Subcutaneous abdominal adipose tissue (tissue), 5 donors: ENCODE results near the gene KIAA0753.

Source experiments
- H3K27ac ChIP-seq: one replicate; pipeline ENCODE4 v1.7.0; 2013; ENCODE audit warnings: low read depth, mild to moderate bottlenecking, inconsistent platforms, low read length, moderate library complexity
- H3K27me3 ChIP-seq, 5 donors: one replicate each; pipeline ENCODE4 v1.7.0; 2013; ENCODE audit warnings: low read length in 5 of 5, inconsistent platforms in 1 of 5; ENCODE audit not compliant: control insufficient read depth in 5 of 5, insufficient read depth in 4 of 5
- H3K36me3 ChIP-seq, 5 donors: one replicate each; pipeline ENCODE4 v1.7.0; 2013; ENCODE audit warnings: low read length in 5 of 5; ENCODE audit not compliant: control insufficient read depth in 5 of 5, insufficient read depth in 5 of 5
- H3K4me1 ChIP-seq, 5 donors: one replicate each; pipeline ENCODE4 v1.7.0; 2013; ENCODE audit warnings: low read length in 5 of 5, mild to moderate bottlenecking in 3 of 5, moderate library complexity in 1 of 5; ENCODE audit not compliant: control insufficient read depth in 5 of 5, insufficient read depth in 5 of 5
- H3K4me3 ChIP-seq, 5 donors: one replicate each; pipeline ENCODE4 v1.7.0; 2013; ENCODE audit warnings: low read length in 5 of 5, low read depth in 1 of 5
- H3K9ac ChIP-seq, 5 donors: one replicate each; pipeline ENCODE4 v1.7.0; 2013; ENCODE audit warnings: low read length in 5 of 5, mild to moderate bottlenecking in 4 of 5, moderate library complexity in 3 of 5
- H3K9me3 ChIP-seq, 5 donors: one replicate each; pipeline ENCODE4 v1.7.0; 2013; ENCODE audit warnings: low read length in 5 of 5; ENCODE audit not compliant: control insufficient read depth in 5 of 5
- donor health status: healthy.
- donor health status: healthy.
- donor health status: healthy.
- donor health status: healthy.
- donor health status: healthy.

Gene KIAA0753

GRCh38 chr17:6592173-6592572, 48.3 kb downstream of the KIAA0753 start:
- Histone ChIP-seq H3K9ac (no peak overlapping the region), H3K4me1 (no peaks in the 10 kb centered on the region), H3K9me3 (no peaks in the 10 kb centered on the region), H3K27me3 (no peaks in the 10 kb centered on the region), H3K27ac (no peak overlapping the region), H3K36me3 (peaks cover 56 to 80% (median 69%) of the 10 kb centered on the region in 5 donors), H3K4me3 (no peak overlapping the region)

- Histone ChIP-seq H3K4me1 (no peaks in the 10 kb centered on the region), H3K36me3 (peaks cover 53 to 82% (median 69%) of the 10 kb centered on the region in 5 donors), H3K9me3 (no peaks in the 10 kb centered on the region), H3K27me3 (no peaks in the 10 kb centered on the region), H3K27ac (no peak overlapping the region), H3K4me3 (no peak overlapping the region), H3K9ac (no peak overlapping the region)
Observed at GRCh38 chr17:6591599-6592158, 48.8 kb downstream of the KIAA0753 start.

GRCh38 chr17:6589266-6589946, 51.1 kb downstream of the KIAA0753 start:
- Histone ChIP-seq H3K4me1 (no peaks in the 10 kb centered on the region), H3K4me3 (no peak overlapping the region), H3K27ac (no peak overlapping the region), H3K36me3 (peaks cover 53 to 85% (median 67%) of the 10 kb centered on the region in 5 donors), H3K9me3 (peaks cover 0 to 3% (median 0%) of the 10 kb centered on the region in 5 donors), H3K27me3 (no peaks in the 10 kb centered on the region), H3K9ac (no peak overlapping the region)

GRCh38 chr17:6588165-6588564, 52.3 kb downstream of the KIAA0753 start:
- no peak overlapping the region for H3K27ac ChIP-seq
- peaks cover 0 to 3% (median 0%) of the 10 kb centered on the region in 5 donors for H3K9me3 ChIP-seq
- H3K27me3 ChIP-seq, result no peaks in the 10 kb centered on the region
- no peak overlapping the region for H3K9ac ChIP-seq
- H3K36me3 ChIP-seq, result peaks cover 50 to 81% (median 67%) of the 10 kb centered on the region in 5 donors
- H3K4me1 ChIP-seq, result no peaks in the 10 kb centered on the region
- no peak overlapping the region for H3K4me3 ChIP-seq

- Histone ChIP-seq H3K36me3 (peaks cover 50 to 77% (median 66%) of the 10 kb centered on the region in 5 donors), H3K27ac (no peak overlapping the region), H3K9ac (no peak overlapping the region), H3K4me3 (no peak overlapping the region), H3K27me3 (no peaks in the 10 kb centered on the region), H3K9me3 (peaks cover 0 to 3% (median 0%) of the 10 kb centered on the region in 5 donors), H3K4me1 (no peaks in the 10 kb centered on the region)
Observed at GRCh38 chr17:6587310-6587709, 53.2 kb downstream of the KIAA0753 start.

- no peak overlapping the region for H3K9ac ChIP-seq
- H3K4me3 ChIP-seq, result no peak overlapping the region
- no peak overlapping the region for H3K27ac ChIP-seq
- H3K9me3 ChIP-seq, result peaks cover 0 to 3% (median 0%) of the 10 kb centered on the region in 5 donors
- peaks cover 26 to 61% (median 50%) of the 10 kb centered on the region in 5 donors for H3K36me3 ChIP-seq
- H3K27me3 ChIP-seq, result no peaks in the 10 kb centered on the region
- no peaks in the 10 kb centered on the region for H3K4me1 ChIP-seq
Observed at GRCh38 chr17:6583411-6583810, 57.1 kb downstream of the KIAA0753 start.

- H3K4me1 ChIP-seq, result peaks cover 0 to 7% (median 2%) of the 10 kb centered on the region in 5 donors
- no peaks in the 10 kb centered on the region for H3K27me3 ChIP-seq
- peaks cover 14 to 48% (median 37%) of the 10 kb centered on the region in 5 donors for H3K36me3 ChIP-seq
- no peak overlapping the region for H3K9ac ChIP-seq
- no peak overlapping the region for H3K4me3 ChIP-seq
- H3K27ac ChIP-seq, result no peak overlapping the region
- H3K9me3 ChIP-seq, result peaks cover 0 to 3% (median 0%) of the 10 kb centered on the region in 5 donors
Observed at GRCh38 chr17:6580625-6581024, 59.9 kb downstream of the KIAA0753 start.

- Histone ChIP-seq H3K4me1 (peaks cover 6 to 18% (median 13%) of the 10 kb centered on the region in 5 donors), H3K9ac (no peak overlapping the region), H3K27me3 (no peaks in the 10 kb centered on the region), H3K27ac (no peak overlapping the region), H3K4me3 (no peak overlapping the region), H3K36me3 (peaks cover 9 to 33% (median 28%) of the 10 kb centered on the region in 5 donors), H3K9me3 (peaks cover 0 to 3% (median 0%) of the 10 kb centered on the region in 5 donors)
Observed at GRCh38 chr17:6578491-6578890, 62.0 kb downstream of the KIAA0753 start.

- no peak overlapping the region for H3K27ac ChIP-seq
- peaks cover 6 to 18% (median 13%) of the 10 kb centered on the region in 5 donors for H3K4me1 ChIP-seq
- H3K9me3 ChIP-seq, result no peaks in the 10 kb centered on the region
- no peak overlapping the region for H3K4me3 ChIP-seq
- no peaks in the 10 kb centered on the region for H3K27me3 ChIP-seq
- no peak overlapping the region for H3K9ac ChIP-seq
- peaks cover 1 to 30% (median 28%) of the 10 kb centered on the region in 5 donors for H3K36me3 ChIP-seq
Observed at GRCh38 chr17:6577686-6578263, 62.7 kb downstream of the KIAA0753 start.
